HUES48 (cell line): ENCODE measurements around the gene UBC.
A peak's percentile ranks its signal among the peaks of the same experiment; 100 is the strongest.
"Not testable (repeated sequence)": the region's sequence is repeated elsewhere in the genome, so short reads cannot be mapped to it uniquely, and the experiment has no call there.

Experiments used
- H3K27ac ChIP-seq: one replicate; pipeline ENCODE4 v1.7.0; 2013; ENCODE audit warnings: low read depth, low read length, inconsistent platforms
- H3K27me3 ChIP-seq: 2 replicates; pipeline ENCODE4 v1.6.1; 2013; ENCODE audit warnings: mild to moderate bottlenecking, low read length; ENCODE audit not compliant: control insufficient read depth, insufficient read depth
- H3K36me3 ChIP-seq: 2 replicates; pipeline ENCODE4 v1.6.1; 2013; ENCODE audit warnings: low read length; ENCODE audit not compliant: control insufficient read depth, insufficient read depth
- H3K4me1 ChIP-seq: 2 replicates; pipeline ENCODE4 v1.6.1; 2013; ENCODE audit warnings: mild to moderate bottlenecking, low read length; ENCODE audit not compliant: control insufficient read depth, insufficient read depth
- H3K4me3 ChIP-seq: 2 replicates; pipeline ENCODE4 v1.5.1; 2013; ENCODE audit warnings: mild to moderate bottlenecking, low read depth, low read length
- H3K9ac ChIP-seq: 2 replicates; pipeline ENCODE4 v1.6.1; 2013; ENCODE audit warnings: mild to moderate bottlenecking, low read depth, low read length, moderate library complexity
- H3K9me3 ChIP-seq: 2 replicates; pipeline ENCODE4 v1.6.1; 2013; ENCODE audit warnings: low read length; ENCODE audit not compliant: control insufficient read depth, insufficient read depth

The UBC gene

GRCh38 chr12:124947561-124948398 lies 33.3 kb upstream of the UBC start:
- Histone ChIP-seq H3K27ac (no peak overlapping the region), H3K4me1 (no peaks in the 10 kb centered on the region), H3K9me3 (no peaks in the 10 kb centered on the region), H3K27me3 (no peaks in the 10 kb centered on the region), H3K4me3 (no peak overlapping the region), H3K36me3 (peaks cover 67% of the 10 kb centered on the region), H3K9ac (no peak overlapping the region)

DNA sequence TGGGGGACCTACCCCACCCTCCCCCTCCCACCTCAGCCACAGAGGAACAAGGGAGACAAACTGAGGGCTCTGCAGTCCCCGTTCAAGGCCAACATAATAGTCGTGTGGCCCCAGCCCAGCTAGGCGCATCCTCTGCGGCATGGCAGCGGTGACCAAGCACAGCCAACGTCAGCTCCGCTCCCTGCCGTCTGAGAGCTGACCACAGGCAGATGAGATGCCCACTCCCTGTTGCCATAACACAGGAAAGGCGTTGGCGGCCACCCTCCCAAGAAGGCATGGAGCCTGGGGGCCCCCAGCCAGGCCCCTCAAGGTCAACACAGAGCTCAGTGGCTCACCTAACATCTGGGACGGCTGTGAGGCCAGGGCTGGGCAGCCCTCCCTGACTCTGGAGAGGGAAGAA lies 32.6 kb upstream of the UBC start:
- Histone ChIP-seq H3K27ac (no peak overlapping the region), H3K27me3 (no peaks in the 10 kb centered on the region), H3K4me3 (no peak overlapping the region), H3K9ac (no peak overlapping the region), H3K4me1 (no peaks in the 10 kb centered on the region), H3K9me3 (no peaks in the 10 kb centered on the region), H3K36me3 (peaks cover 60% of the 10 kb centered on the region)

DNA sequence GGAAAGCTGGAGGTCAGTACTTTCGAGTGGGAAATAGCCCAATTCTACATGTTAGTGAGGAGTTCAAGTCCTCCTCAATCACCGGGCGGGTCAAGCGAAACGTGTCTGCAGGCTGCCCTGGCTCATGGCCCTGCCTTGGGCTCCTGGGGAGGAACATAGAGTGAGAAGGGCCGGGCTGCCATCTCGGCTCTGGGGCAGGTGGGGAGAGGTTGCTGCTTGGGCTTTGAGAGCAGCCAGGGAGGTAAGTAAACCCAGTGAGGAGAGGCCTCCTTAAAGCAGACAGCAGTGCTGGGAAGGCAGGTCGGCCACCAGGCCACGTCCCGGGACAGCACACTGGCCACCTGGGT lies 32.0 kb upstream of the UBC start:
- H3K9me3 ChIP-seq = no peaks in the 10 kb centered on the region
- H3K36me3 ChIP-seq = peaks cover 55% of the 10 kb centered on the region
- no peak overlapping the region for H3K4me3 ChIP-seq
- H3K27ac ChIP-seq = no peak overlapping the region
- H3K4me1 ChIP-seq = no peaks in the 10 kb centered on the region
- H3K9ac ChIP-seq = no peak overlapping the region
- no peaks in the 10 kb centered on the region for H3K27me3 ChIP-seq

DNA sequence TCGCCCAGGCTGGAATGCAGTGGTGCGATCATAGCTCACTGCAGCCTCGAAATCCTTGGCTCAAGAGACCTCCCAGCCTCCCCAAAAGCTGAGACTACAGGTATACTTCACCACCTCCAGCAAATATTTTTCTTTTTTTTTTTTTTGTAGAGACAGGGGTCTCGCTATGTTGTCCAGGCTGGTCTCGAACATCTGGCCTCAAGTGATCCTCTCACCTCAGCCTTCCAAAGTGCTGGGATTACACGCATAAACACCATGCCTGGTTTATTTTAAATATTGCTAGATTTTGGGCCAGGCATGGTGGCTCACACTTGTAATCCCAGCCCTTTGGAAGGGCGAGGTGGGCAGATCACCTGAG lies 26.7 kb upstream of the UBC start:
- Histone ChIP-seq H3K9me3 (no peaks in the 10 kb centered on the region), H3K36me3 (peaks cover 9% of the 10 kb centered on the region), H3K9ac (no peak overlapping the region), H3K27ac (peak overlapping the region; percentile 56), H3K4me3 (no peak overlapping the region), H3K4me1 (peaks cover 18% of the 10 kb centered on the region), H3K27me3 (no peaks in the 10 kb centered on the region)

DNA sequence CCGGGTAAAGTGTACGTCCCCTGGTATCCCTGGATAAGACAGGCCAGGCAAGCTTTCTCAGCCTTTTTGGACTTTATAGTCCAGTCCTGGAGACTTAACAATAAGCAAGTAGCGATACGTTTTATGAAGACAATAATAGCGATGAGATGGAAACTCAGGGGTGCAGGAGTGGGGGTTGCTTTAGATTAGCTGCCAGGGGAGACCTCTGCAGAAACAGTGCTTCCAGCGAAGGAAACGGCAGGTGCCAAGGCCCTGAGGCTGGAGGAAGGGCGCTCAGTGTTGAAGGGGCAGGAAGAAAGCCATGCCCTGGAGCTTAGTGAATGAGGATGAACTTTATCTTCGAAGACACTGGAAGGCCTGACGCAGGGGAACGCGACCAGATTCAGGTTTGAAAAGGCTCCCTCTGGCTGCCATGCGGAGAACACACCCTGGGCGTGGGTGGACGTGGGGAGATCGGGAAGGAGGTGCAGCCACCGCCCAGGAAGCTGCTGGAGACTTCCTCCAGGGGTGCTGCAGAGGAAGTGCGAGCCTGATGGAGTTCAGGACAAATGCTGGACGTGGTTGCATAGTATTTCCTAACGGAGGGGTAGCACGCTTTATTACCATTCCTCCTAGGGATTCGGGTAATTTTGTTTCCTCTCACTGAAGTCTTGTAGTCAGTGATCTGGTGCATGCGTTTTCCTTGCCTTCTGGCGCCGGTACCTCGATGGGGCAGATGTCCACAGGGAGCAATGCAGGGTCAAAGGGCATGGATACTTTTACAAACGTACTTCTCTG lies 26.1 kb upstream of the UBC start:
- Histone ChIP-seq H3K4me3 (peak overlapping the region; percentile 81), H3K27me3 (no peaks in the 10 kb centered on the region), H3K36me3 (peaks cover 7% of the 10 kb centered on the region; the same call in 1 of the 2 replicates), H3K9me3 (no peaks in the 10 kb centered on the region), H3K27ac (peak overlapping the region; percentile 86), H3K4me1 (peaks cover 18% of the 10 kb centered on the region), H3K9ac (no peak overlapping the region)

- Histone ChIP-seq H3K4me3 (peak overlapping the region; percentile 81), H3K27me3 (no peaks in the 10 kb centered on the region), H3K4me1 (peaks cover 18% of the 10 kb centered on the region), H3K27ac (peak overlapping the region; percentile 86), H3K9ac (no peak overlapping the region), H3K9me3 (no peaks in the 10 kb centered on the region), H3K36me3 (peaks cover 3% of the 10 kb centered on the region; the same call in 1 of the 2 replicates)
Observed at GRCh38 chr12:124940143-124940392, 25.6 kb upstream of the UBC start.

DNA sequence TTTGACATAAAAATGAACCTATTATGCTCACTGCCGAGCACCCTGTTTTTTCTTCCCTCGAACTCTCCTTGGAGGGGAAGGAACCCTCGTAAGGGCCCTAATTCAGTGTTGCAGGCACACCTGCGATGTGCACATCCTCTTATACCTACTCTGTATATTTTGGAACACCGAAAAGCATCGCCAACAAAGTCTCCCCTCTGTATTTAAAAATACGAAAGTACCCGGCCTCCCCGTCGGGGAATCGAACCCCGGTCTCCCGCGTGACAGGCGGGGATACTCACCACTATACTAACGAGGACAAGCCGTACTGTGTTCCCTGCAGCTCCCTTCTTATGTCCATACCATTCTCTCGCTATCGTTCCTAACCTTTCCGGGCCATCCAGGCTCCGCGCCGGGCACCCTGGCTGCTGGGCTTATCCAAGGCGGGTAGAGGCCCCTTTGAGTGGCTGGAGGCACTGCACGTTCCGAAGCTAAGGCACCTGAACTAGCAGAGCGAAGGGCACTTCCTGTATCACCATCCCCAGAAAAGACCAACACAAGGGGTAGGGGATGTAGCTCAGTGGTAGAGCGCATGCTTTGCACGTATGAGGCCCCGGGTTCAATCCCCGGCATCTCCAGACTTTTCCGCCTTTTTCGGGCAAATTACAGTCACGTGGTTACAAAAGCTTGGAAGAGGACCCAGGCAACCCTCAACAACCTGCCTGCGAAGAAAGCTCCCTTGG lies 25.1 kb upstream of the UBC start:
- no peaks in the 10 kb centered on the region for H3K9me3 ChIP-seq
- peak overlapping the region; percentile 58 for H3K9ac ChIP-seq
- peaks cover 18% of the 10 kb centered on the region for H3K4me1 ChIP-seq
- H3K27ac ChIP-seq = peak overlapping the region; percentile 86
- H3K36me3 ChIP-seq = peaks cover 3% of the 10 kb centered on the region; the same call in 1 of the 2 replicates
- no peaks in the 10 kb centered on the region for H3K27me3 ChIP-seq
- peak overlapping the region; percentile 81 for H3K4me3 ChIP-seq

- Histone ChIP-seq H3K27me3 (no peaks in the 10 kb centered on the region), H3K9ac (peak overlapping the region; percentile 58), H3K9me3 (no peaks in the 10 kb centered on the region), H3K4me3 (peak overlapping the region; percentile 81), H3K27ac (peak overlapping the region; percentile 86), H3K36me3 (peaks cover 3% of the 10 kb centered on the region; the same call in 1 of the 2 replicates), H3K4me1 (peaks cover 18% of the 10 kb centered on the region)
Observed at GRCh38 chr12:124939079-124939420, 24.6 kb upstream of the UBC start.

- Histone ChIP-seq H3K9ac (peak overlapping the region; percentile 58), H3K36me3 (peaks cover 3% of the 10 kb centered on the region; the same call in 1 of the 2 replicates), H3K9me3 (no peaks in the 10 kb centered on the region), H3K27me3 (no peaks in the 10 kb centered on the region), H3K4me3 (peak overlapping the region; percentile 81), H3K4me1 (peaks cover 18% of the 10 kb centered on the region), H3K27ac (peak overlapping the region; percentile 86)
Observed at GRCh38 chr12:124938587-124938986, 24.1 kb upstream of the UBC start.

- peaks cover 18% of the 10 kb centered on the region for H3K4me1 ChIP-seq
- no peaks in the 10 kb centered on the region for H3K27me3 ChIP-seq
- peak overlapping the region; percentile 86 for H3K27ac ChIP-seq
- peaks cover under 1% of the 10 kb centered on the region; the same call in 1 of the 2 replicates for H3K36me3 ChIP-seq
- H3K9me3 ChIP-seq = no peaks in the 10 kb centered on the region
- H3K4me3 ChIP-seq = peak overlapping the region; percentile 81; the same call in 1 of the 2 replicates
- H3K9ac ChIP-seq = peak overlapping the region; percentile 58; the same call in 1 of the 2 replicates
Observed at GRCh38 chr12:124938108-124938507, 23.7 kb upstream of the UBC start.

DNA sequence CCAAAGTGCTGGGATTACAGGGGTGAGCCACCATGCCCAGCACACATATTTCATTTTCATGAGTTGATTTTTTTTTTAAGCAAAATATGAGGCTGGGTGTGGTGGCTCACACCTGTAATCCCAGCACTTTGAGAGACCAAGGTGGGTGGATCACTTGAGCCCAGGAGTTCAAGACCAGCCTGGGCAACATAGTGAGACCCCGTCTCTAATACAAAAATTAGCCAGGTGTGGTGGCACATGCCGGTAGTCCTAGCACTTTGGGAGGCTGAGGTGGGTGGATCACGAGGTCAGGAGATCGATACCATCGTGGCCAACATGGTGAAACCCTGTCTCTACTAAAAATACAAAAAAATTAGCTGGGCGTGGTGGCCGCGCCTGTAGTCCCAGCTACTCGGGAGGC lies 17.1 kb upstream of the UBC start:
- not testable (repeated sequence) for H3K4me3 ChIP-seq, H3K9ac ChIP-seq, H3K9me3 ChIP-seq, H3K27ac ChIP-seq, H3K36me3 ChIP-seq, H3K4me1 ChIP-seq, H3K27me3 ChIP-seq
